Measurements from ENCODE around the gene SARDH. TPM values are rescaled to one million over a fixed set of nuclear protein-coding genes. Genes with fewer than 3 reads are reported as not detected.
A peak's percentile ranks its signal among the peaks of the same experiment; 100 is the strongest.

The SARDH gene
- total and polyA plus RNA-seq, 2 of the 13 experiments (the other 11 are each of a cell fraction or from before 2014, with no cell fraction given): 11.6 to 34.9 TPM

DNA sequence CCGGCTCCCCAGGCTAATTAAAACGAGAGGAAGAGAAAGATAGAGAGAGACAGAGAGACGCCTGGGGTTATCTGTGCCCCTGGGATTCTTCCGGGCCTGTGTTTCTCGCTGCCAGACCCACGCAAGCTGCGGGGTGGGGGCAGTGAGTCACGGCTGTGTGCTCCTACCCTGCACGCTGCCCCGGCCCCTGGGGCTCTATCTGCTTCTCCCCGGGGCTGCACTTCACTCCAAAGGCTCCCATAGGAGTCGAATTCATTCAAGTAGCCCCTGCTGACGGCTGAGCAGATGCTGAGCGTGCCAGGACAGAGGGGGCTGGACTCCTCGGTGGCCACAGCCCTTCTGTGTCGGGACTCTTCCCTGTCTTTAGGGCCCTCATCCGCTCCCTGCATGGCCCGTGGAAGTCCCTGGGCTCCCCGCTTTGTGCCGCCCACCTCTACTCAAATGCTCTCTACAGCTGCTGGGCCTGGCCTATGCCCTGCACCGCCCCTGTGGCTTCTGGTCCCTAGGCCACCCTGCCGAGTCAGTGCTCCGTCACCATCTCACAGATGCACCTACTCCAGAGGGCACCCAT lies 22.8 kb downstream of the SARDH start (continued):
- 0 out of 2 replicates have a peak, but pooled peaks have one; percentile 26 for TF ChIP-seq NFATC3 (CRISPR knock-in tag; IDR thresholded peaks at IDR 0.05)
- TF ChIP-seq ZFP82 (CRISPR knock-in tag; IDR thresholded peaks at IDR 0.05; ENCODE audit: borderline replicate concordance): 0 out of 2 replicates have a peak, but pooled peaks have one; percentile 11
- TF ChIP-seq RFX1 (IDR thresholded peaks at IDR 0.05): no peak
- TF ChIP-seq, protein P1, sequence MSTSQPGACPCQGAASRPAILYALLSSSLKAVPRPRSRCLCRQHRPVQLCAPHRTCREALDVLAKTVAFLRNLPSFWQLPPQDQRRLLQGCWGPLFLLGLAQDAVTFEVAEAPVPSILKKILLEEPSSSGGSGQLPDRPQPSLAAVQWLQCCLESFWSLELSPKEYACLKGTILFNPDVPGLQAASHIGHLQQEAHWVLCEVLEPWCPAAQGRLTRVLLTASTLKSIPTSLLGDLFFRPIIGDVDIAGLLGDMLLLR (CRISPR knock-in tag; IDR thresholded peaks at IDR 0.05): no peak
- TF ChIP-seq ZNF484 (CRISPR knock-in tag; IDR thresholded peaks at IDR 0.05; ENCODE audit: borderline replicate concordance, low read depth): no peak
- TF ChIP-seq ZNF441 (CRISPR knock-in tag; IDR thresholded peaks at IDR 0.05; ENCODE audit: borderline replicate concordance): no peak
- TF ChIP-seq ZNF562 (CRISPR knock-in tag; IDR thresholded peaks at IDR 0.05; ENCODE audit: borderline replicate concordance): no peak
- no peak for TF ChIP-seq NFE2L2 (IDR thresholded peaks at IDR 0.05; ENCODE audit: low read length)
- no peak for TF ChIP-seq EEA1 (CRISPR knock-in tag; IDR thresholded peaks at IDR 0.05; ENCODE audit: borderline replicate concordance)
- TF ChIP-seq SMAD1 (CRISPR knock-in tag; IDR thresholded peaks at IDR 0.05; ENCODE audit: borderline replicate concordance, low read depth): no peak
- 0 out of 2 replicates have a peak, but pooled peaks have one; percentile 64 for TF ChIP-seq ZNF33B (CRISPR knock-in tag; IDR thresholded peaks at IDR 0.05)
- no peak for TF ChIP-seq SIN3A (IDR thresholded peaks at IDR 0.05; ENCODE audit: borderline replicate concordance, low read depth, low read length)
- TF ChIP-seq ZNF563 (CRISPR knock-in tag; IDR thresholded peaks at IDR 0.05): peak; percentile 11; the same call in 1 of the 2 replicates
- TF ChIP-seq ZNF264 (CRISPR knock-in tag; IDR thresholded peaks at IDR 0.05): 0 out of 2 replicates have a peak, but pooled peaks have one; percentile 27
- no peak for TF ChIP-seq DNMT1 (CRISPR knock-in tag; IDR thresholded peaks at IDR 0.05)
- 0 out of 2 replicates have a peak, but pooled peaks have one; percentile 8 for TF ChIP-seq PITX1 (CRISPR knock-in tag; IDR thresholded peaks at IDR 0.05)
